HG02970 (cell line): ENCODE measurements around the gene PRKAR1B.
A peak's percentile ranks its signal among the peaks of the same experiment; 100 is the strongest.

Experiments used
- ATAC-seq: cut with Tn5 transposase; IDR thresholded peaks from one replicate; pipeline ENCODE4 v1.9.1; 2021; ENCODE audit warnings: mild to moderate bottlenecking, moderate library complexity, moderate number of reproducible peaks; ENCODE audit not compliant: unreplicated experiment, low FRiP score

PRKAR1B gene

DNA sequence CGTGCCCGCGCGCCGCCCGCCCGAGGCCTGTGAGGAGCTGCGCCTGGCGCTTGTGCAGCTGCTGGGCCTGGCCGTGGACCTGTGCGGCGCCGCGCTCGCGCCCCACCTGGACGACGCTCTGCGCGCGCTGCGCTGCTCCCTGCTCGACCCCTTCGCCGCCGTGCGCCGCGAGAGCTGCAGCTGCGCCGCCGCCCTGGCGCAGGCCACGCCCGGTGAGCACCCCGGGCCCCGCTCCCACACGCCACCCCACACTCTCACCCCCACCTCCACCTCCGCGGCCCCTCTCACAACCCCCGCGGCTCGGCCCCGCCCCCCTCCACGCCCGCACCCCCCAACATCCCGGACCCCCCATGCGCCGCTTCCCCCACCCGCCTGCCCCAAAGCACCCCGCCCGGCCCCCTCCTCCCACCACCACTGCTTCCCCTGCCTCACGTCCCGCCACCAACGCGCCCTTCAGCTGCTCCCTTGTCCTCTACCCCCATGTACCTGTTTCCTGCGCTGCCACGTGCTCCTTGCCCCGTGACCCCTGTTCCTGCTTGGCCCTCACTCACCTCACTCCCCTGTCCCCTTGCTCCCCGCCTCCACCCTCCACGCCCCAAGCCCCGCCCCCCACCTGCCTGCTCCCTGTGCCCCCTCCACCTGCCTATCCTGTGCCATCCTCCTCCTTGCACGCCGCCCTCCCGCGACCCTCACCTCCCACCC lies at the start of gene PRKAR1B:
Gene PRKAR1B, minus strand, starts transcription at position 178 of the 702 bp plus-strand sequence. CDS start 15,776 bp downstream, outside the sequence.
- ATAC-seq = peak; percentile 27

DNA sequence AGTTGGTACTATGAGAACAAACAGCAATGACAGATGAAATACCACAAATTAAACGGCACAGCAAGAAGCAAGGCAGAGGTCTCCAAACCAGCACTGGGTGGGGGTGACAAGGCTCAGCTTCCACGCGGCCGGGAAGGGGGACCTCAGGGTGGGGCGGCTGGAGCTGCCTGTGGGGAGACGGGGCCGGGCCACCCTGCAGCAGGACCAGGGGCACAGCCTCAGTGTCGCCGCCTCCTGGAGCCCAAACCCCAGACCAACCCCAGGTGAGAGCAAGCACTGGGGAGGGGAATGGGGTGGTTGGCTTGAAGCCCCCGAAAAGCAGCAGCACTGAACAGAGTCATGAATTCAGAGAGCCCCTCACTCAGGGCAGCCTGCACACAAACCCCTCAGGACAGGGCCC lies 49.3 kb upstream of the PRKAR1B start:
- no peak for ATAC-seq

DNA sequence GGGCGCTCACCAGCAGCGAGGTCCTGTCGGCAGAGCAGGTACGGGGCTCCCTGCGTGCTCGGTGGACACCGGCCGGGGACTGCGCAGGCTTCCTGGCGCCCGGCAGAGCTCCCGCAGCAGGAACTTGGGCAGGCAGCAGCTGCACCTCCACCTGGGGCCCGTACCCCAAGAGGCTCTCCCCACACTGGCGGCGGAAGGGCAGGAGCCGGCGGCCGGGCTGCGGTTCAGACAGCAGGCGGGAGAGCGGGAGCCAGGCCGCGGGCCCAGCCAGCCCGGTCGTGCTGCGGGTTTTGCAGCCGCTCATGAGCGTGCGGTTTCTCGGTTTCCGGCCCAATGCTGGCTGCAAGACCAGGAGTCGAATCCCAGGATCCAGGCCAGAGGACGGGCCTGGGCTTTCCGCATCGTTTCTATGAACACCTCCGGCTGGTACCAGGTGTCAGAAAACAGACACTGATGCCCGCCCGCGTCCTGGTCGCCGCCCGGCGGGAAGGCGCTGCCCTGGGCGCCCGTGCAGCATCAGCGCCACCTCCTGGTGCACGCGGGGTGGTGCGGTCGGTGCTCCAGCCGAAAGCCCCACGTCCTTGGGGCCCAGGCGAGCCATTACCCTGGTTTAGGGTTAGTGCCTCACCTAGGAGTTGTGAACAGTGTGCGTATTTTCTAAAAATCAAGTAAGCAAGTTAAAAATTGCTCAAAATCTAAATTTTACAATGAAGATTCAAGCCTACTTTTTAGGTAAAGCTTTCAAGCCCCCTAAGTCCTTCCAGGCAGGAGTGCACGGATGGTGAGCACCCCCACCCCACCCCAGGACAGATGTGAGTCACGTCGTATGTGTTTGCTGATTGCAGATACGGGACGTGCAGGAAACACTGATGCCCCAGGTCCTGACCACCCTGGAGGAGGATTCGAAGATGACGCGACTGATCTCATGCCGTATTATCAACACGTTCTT lies 47.4 kb upstream of the PRKAR1B start:
- ATAC-seq = no peak

DNA sequence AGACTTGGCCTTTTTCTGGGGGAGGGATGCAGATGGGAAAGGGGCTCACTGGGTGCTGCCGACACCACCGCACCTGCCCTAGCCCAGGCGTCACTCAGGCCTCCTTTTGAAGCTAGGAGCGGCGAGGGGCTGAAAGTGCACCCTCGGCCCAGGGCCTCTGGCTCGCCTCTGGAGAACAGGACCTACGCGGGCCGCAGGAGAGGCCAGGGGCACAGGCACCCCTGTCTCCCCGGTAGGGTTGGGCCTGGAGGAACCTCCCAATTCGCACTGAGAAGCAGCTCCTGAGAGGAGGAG lies 46.5 kb upstream of the PRKAR1B start:
- no peak for ATAC-seq

DNA sequence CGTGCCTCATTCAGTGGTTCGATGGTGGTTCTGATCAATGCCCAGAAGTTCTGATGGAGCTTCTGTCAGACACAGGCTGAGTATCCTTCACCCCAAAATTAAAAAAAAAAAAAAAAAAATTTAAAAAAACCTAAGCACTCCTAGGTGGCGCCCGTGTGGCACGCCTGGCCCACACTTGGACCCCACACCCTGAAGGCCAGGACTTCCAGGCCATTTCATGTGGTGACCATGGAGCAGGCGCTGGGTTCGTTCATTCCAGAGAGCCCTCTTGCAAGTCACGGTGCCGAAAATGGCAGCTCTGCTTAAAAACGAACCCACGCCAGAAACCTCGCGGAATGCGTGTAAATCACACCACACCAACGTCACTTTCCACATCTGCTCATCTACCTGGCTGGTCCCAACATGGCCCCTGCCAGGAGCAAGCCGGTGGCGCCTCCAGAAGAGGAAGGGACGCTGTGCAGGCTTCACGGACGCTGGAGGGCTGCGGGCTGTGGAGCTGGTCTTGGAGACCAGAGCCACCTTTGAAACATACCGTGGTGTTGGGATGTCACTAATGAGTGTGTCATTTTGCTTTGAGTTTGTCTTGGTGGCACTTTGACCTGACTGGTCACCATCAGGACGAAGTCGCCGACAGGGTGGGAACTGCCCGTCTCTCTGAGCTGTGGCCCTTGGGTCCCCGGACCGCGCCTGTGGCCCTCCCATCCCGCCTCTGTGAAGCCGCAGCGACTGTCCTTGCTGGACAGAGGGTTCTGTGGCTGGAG lies 46.0 kb upstream of the PRKAR1B start:
- ATAC-seq = no peak

DNA sequence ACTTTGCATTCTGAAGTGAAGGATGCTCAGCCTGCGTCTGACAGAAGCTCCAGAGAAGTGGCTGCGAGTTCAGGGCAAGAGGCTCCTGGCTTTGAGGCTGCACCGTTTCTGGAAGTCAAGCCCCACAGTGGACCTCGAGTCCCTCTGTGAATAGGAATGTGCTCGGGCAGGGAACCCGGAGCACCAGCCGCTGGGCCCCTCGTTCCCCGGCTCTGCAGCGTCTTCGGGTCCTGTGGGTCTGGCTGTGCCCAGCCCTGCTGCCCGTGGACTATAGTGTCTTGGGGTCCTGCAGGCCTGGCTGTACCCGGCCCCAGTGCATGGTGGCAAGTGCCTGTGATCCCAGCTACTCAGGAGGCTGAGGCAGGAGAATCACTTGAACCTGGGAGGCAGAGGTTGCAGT lies 45.3 kb upstream of the PRKAR1B start:
- no peak for ATAC-seq

DNA sequence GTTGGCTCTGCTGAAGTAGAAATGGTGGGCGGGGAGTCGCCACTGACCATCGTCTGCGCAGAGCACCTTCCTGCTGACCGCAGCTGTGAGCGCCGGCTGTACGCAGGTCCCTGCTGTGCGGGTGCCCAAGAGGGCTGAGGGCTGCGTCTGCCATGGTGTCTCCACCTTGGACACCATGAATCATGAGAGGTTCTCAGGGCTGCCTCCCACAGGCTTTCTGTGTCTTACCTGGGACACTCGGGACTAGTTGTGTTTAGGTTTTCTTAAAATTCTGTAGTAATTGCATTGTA lies 44.9 kb upstream of the PRKAR1B start:
- ATAC-seq = no peak

DNA sequence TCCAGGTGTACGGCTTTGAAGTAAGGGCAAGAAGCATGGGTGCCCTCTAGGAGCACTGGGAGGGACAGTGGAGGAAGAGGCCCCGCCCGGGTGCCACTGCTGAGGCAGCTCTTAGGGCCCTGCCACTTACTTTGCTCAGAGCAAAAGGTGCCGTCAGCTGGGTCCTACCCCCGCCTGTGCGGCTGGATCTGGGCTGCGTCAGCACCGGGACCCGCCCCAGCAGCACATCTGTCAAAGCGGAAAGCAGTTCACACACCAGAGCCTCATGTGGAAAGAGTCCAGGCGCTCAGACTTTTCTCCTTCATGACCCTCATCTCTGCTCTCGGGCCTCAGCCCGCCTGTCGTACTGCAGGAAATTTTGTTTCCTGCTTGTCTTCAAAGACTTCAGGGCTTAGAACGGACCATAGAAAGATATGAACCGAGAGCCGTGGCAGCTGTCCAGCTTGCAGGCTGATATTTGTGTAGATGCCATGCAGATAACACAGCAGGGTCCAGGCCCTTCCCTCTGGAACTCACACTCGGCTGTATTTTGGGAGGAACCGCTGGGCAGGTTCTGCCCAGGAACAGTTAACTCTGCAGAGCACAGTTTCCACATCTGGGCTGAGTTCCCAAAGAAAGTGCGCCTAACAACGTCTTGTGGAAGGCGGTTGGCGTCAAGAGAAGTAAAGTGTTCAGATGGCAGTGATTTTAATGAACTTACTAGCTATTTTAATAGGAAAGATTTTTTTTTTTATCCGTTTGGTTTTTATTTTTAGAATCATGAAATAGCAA lies 44.3 kb upstream of the PRKAR1B start:
- no peak for ATAC-seq

DNA sequence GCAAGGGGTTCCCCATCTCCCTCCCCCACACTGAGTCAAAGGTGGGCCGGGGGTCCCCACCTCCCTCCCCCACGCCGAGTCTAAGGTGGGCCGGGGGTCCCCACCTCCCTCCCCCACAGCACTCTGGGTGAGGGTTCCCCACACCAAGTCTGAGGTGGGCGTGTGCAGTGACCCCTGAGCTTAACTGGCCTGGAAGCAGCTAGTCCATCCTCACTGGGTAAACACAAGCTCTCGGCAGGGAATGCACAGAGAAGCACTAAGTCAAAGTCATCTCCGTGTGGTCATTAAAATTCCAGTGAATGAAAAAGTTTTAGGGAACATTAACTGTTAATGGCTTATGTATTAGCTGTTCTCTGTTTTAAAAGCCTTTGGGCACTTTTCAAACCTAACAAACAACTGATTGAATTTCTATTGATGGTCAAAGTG lies 43.7 kb upstream of the PRKAR1B start:
- no peak for ATAC-seq

DNA sequence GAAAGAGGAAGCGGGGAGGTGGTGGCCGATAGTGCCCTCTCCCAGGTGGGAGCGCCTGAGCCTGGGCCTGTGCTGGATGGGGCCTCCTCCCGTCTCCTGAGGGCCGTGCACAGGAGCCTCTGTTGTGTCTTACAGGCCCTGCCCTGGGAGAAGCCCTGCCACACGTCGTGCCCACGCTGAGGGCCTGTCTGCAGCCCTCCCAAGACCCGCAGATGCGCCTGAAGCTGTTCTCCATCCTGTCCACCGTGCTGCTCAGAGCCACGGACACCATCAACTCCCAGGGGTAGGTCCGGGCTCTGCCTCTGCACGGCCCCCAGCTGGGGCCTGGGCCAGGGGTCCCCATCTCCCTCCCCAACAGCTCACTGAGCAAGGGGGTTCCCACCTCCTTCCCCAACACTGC lies 43.3 kb upstream of the PRKAR1B start:
- no peak for ATAC-seq

DNA sequence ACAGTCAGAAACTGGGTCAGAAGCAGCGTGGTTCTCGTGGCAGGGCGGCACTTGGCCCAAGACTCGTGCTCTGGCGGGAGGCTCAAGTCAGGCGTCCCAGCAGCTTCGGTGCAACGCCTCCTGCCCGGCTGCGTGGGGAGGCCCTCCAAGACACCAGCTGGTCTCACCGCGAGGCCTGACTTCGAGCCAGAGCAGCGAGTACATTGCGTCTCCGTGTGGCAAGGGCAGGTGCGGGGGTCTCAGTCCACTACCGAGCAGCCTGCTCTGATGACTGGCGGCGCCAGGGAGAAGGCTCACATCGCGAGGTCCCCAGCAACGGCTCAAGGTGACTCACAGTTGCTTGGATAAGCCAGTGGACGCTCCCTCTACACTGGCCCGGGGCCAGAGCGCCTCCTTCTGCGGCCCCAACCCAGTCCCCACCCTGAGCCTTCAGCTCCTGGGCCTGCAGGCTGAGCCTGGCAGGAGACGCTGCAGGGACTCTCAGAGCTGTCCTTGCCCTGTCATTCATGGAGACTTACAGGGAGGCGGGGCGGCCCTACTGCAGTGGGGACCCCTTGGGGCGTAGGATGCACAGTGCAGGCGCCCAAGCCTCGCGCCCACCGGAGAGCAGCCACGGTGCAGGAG lies 41.9 kb upstream of the PRKAR1B start:
- no peak for ATAC-seq

DNA sequence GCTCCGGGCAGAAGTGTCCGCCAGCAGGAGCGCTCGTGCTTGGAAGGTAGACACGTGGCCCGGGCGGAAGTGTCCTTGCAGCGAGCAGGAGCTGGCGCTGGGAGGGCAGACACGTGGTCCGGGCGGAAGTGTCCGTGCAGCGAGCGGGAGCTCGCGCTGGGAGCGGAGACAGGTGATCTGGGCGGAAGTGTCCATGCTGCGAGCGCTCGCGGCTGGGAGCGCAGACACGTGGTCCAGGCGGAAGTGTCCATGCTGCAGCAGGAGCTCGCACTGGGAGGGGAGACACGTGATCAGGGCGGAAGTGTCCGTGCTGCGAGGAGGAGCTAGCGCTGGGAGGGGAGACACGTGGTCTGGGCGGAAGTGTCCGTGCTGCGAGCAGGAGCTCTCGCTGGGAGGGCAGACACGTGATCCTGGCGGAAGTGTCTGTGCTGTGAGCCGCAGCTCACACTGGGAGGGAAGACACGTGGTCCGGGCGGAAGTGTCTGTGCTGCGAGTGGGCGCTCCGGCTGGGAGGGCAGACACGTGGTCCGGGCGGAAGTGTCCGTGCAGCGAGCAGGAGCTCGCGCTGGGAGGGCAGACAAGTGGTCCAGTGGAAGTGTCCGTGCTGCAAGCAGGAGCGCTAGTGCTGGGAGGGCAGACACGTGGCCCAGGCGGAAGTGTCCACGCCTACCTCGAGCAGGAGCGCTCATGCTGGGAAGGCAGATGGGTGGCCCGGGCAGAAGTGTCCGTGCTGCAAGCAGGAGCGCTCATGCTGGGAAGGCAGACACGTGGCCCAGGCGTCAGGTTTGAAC lies 41.1 kb upstream of the PRKAR1B start:
- ATAC-seq = no peak

DNA sequence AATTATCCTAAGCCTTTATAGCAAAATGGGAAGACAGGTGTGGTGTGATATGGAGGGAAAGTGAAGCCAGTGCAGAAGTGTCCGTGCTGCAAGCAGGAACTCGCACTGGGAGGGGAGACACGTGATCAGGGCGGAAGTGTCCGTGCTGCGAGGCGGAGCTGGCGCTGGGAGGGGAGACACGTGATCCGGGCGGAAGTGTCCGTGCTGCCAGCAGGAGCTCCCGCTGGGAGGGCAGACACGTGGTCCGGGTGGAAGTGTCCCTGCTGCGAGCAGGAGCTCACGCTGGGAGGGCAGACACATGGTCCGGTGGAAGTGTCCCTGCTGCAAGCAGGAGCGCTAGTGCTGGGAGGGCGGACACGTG lies 40.5 kb upstream of the PRKAR1B start:
- ATAC-seq = no peak

DNA sequence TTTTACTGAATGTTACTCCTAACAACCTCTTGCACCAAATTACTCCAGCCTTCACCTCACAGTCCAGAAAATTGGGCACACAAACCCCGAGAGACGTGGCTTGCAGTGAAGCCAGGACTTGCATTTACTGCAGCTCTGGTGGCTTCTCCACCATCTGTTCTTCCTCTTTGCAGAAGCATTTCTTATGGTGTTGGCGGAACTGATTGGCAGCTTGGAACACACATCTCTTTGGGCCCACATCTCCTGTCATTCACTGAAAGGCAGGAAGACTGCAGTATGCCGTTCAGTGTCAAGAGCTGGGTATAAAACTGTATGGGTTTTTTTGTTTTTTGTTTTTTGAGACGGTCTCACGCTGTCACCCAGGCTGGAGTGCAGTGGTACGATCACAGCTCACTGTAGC lies 38.3 kb upstream of the PRKAR1B start:
- ATAC-seq = no peak

DNA sequence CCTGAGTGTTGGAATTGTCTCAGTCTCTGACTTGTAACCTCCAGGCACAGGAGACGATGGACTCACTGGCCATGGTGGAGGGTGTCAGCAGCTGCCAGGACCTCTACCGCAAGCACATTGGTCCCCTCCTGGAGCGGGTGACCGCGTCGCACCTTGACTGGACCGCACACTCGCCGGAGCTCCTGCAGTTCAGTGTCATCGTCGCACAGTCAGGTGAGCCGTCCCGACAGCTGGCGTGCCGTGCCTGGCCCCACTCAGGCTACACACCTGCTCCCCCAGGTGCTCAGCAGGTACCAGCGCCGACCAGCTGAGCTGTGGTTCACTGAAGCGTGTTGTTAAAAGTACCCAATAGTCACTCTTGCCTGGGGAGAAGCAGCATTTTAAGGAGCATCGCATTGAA lies 36.7 kb upstream of the PRKAR1B start:
- no peak for ATAC-seq

DNA sequence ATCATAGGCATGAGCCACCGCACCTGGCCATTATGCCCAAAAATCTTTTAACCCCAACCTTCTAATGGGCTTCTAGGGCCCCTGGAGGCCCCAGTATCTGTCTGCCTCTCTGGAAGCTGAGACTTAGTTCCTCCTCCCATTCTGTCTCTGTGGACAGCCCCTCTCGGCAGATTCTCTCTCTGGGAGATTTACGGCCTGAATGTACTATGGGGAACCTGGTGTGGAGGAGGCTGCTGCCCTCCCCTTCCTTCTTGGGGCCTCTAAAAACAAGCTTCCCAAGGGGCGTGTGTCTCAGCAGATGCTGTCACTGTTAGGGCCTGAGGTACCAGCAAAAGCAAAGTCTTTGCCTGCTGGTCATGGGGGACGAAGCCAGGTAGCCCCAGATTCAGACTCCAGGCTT lies 35.8 kb upstream of the PRKAR1B start:
- ATAC-seq = no peak

DNA sequence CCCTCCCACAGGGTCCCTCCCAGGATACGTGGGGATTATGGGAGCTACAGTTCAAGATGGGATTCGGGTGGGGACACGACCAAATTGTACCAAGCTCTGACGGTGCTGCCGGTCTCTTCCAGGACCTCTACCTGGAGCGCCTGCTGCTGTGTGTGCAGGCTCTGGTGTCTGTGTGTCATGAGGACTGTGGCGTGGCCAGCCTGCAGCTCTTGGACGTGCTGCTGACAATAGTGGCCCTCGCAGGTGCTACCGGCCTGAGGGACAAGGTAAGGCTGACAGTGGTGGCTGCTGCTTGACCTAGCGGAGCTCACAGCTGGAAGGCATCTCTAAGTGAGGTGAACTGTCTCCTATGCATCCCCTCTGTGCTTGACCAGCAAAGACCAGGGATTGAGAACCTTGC lies 34.5 kb upstream of the PRKAR1B start:
- ATAC-seq = no peak

DNA sequence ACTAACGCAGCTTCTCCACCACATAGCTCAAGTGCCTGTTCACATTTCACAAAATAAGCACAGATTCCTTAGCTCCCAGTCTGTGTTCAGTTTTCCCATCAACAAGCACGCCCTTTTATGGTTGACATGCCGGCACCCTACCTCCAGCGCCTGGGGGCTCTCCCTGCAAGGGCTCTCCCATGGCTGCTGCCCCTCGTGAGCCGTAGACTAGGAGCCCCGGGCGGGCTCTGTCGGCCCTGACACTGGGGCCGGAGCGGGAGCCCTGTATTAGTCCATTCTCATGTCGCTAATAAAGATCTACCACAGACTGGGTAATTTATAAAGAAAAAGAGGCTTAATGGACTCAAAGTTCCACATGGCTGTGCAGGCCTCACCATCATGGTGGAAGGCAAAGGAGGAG lies 34.0 kb upstream of the PRKAR1B start:
- no peak for ATAC-seq

DNA sequence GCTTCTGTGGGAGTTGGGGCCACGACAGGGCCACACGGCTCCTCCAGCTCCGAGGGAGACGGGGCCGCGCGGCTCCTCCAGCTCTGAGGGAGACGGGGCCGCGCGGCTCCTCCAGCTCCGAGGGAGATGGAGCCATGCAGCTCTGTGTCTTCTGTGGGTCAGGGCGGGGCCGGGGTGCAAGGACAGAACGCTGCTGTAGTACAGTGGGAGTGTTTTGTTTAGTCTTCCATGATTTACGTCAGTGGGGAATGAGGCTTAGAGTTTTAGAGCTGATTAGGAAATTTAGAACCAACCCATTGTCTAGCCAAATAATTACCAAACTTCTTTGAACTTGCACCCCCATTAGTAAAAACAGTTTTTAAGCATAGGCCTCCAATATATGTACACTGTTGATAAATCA lies 32.9 kb upstream of the PRKAR1B start:
- no peak for ATAC-seq

DNA sequence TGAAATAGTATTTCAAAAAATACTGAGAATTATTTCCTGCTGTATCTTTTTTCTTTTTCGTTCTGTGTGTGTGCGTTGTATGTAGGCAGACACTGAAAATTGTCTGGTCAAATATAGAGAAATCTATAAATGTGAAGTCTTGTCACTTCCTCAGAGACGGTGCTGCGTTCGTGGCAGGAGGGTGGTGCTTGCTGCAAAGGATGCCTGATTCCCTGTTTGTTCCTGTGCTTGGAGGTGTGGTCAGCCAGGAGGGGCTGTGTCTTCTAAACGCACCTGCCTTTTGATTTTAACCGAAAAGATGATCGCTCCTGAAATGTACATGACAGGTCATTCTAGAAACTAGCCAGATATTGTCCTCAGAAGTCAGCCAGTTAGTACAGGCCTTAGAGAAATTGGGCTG lies 32.5 kb upstream of the PRKAR1B start:
- ATAC-seq = no peak
